K562 (cell line): Measurements from ENCODE around the gene AGT. TPM values are rescaled to one million over a fixed set of nuclear protein-coding genes. Genes with fewer than 3 reads are reported as not detected.
A peak's percentile ranks its signal among the peaks of the same experiment; 100 is the strongest.

Experiments used
- BHLHE40 ChIP-seq: IDR thresholded peaks from 2 replicates; pipeline ENCODE4 v1.6.1; 2011; ENCODE audit warnings: low read length, improper control_type of control experiment
- ERF ChIP-seq: fragments of 450-650 bp; formaldehyde crosslinking; IDR thresholded peaks from 2 replicates; pipeline ENCODE4 v1.4.0; 2020; ENCODE audit warnings: mild to moderate bottlenecking, mixed read lengths
- FIP1L1 ChIP-seq: fragments of 200-400 bp; formaldehyde crosslinking; IDR thresholded peaks from 2 replicates; pipeline ENCODE4 v1.6.1; 2018; ENCODE audit warnings: mild to moderate bottlenecking, low read depth, low read length; ENCODE audit not compliant: poor library complexity, severe bottlenecking
- HNRNPK ChIP-seq: fragments of 200-400 bp; formaldehyde crosslinking; IDR thresholded peaks from one replicate; pipeline ENCODE4 v1.6.1; 2018; ENCODE audit warnings: mild to moderate bottlenecking, low read depth, low read length; ENCODE audit not compliant: poor library complexity, severe bottlenecking
- MEIS2 ChIP-seq: fragments of 450-650 bp; IDR thresholded peaks from 2 replicates; pipeline ENCODE4 v1.6.1; 2014; ENCODE audit warnings: mild to moderate bottlenecking; ENCODE audit not compliant: partially characterized antibody
- MTA1 ChIP-seq: fragments of 450-650 bp; IDR thresholded peaks from 2 replicates; pipeline ENCODE4 v1.6.1; 2017; ENCODE audit warnings: borderline replicate concordance
- NCOR1 ChIP-seq: fragments of 450-650 bp; IDR thresholded peaks from 2 replicates; pipeline ENCODE4 v1.6.1; 2016; ENCODE audit warnings: mild to moderate bottlenecking, moderate library complexity
- NR2F6 ChIP-seq: fragments of 450-650 bp; formaldehyde crosslinking; IDR thresholded peaks from 2 replicates; pipeline ENCODE4 v1.4.0; 2020; ENCODE audit warnings: mild to moderate bottlenecking
- POLR2AphosphoS5 ChIP-seq: IDR thresholded peaks from 2 replicates; pipeline ENCODE4 v1.6.1; 2011; ENCODE audit warnings: mild to moderate bottlenecking, low read depth, low read length, moderate library complexity; ENCODE audit not compliant: control insufficient read depth, insufficient read depth
- PTBP1 ChIP-seq: fragments of 200-400 bp; formaldehyde crosslinking; IDR thresholded peaks from 2 replicates; pipeline ENCODE4 v1.6.1; 2017; ENCODE audit warnings: low read depth, low read length
- SMAD4 ChIP-seq: fragments of 250-450 bp; sonication (Bioruptor Pico); conservative IDR thresholded peaks from 2 replicates; pipeline ENCODE4 v1.8.0; 2021; ENCODE audit warnings: inconsistent platforms, mild to moderate bottlenecking, moderate library complexity
- TAF9B ChIP-seq: fragments of 450-650 bp; IDR thresholded peaks from 2 replicates; pipeline ENCODE4 v1.6.1; 2018; ENCODE audit warnings: mild to moderate bottlenecking; ENCODE audit not compliant: partially characterized antibody
- TAL1 ChIP-seq: fragments of 450-650 bp; IDR thresholded peaks from 2 replicates; pipeline ENCODE4 v1.6.1; 2016; ENCODE audit warnings: mild to moderate bottlenecking
- ZNF584 ChIP-seq: fragments of 200-800 bp; sonication (Bioruptor generic); IDR thresholded peaks from 2 replicates; pipeline ENCODE4 v1.6.1; 2016; ENCODE audit warnings: low read depth, mild to moderate bottlenecking, missing genetic modification characterization, missing compliant biosample characterization
- ZNF699 ChIP-seq: fragments of 250-450 bp; sonication (Bioruptor Pico); IDR thresholded peaks from 2 replicates; pipeline ENCODE4 v1.8.0; 2021; ENCODE audit warnings: mild to moderate bottlenecking, moderate library complexity; ENCODE audit not compliant: insufficient replicate concordance
- ZSCAN32 ChIP-seq: fragments of 450-650 bp; formaldehyde crosslinking; IDR thresholded peaks from 2 replicates; pipeline ENCODE4 v1.4.0; 2020; ENCODE audit warnings: mild to moderate bottlenecking, moderate library complexity
- polyA plus RNA-seq, 8 experiments: library from polyadenylated mRNA; depleted of rRNA in 4 of 8; stranded (reverse) in 5 of 8; unstranded in 3 of 8; fragments of >200 nt; fragmentation: Nextera tagmentation in 2 of 8; fragmentation: Illumina TruSeq in 1 of 8; extraction: Ambion mirVana in 2 of 8; extraction: Trizol in 1 of 8; gene quantifications; 2 replicates each; pipeline versions ENCODE4 v1.2.1 to v1.2.3, GENCODE V29; 2011 to 2014; ENCODE audit warnings: inconsistent platforms in 1 of 8, missing spikeins in 1 of 8
- total RNA-seq, 7 experiments: library from RNA; depleted of rRNA in 6 of 7; stranded (reverse); fragments of >200 nt in 6 of 7; fragmentation: Illumina TruSeq in 2 of 7; extraction: Trizol in 2 of 7; gene quantifications; 2 replicates each; pipeline versions ENCODE4 v1.2.1 to v1.2.3, GENCODE V29; 2011 to 2021; ENCODE audit warnings: low replicate concordance in 1 of 7
- TF ChIP-seq, protein P1 (sequence below), 2 experiments: fragments of 450-650 bp; IDR thresholded peaks; 2 replicates each; pipeline ENCODE4 v1.6.1; 2016
- TF ChIP-seq, protein P2 (sequence below), 2 experiments: IDR thresholded peaks in 1 of 2; conservative IDR thresholded peaks in 1 of 2; 2 replicates each; pipeline ENCODE4 v1.6.1; 2016; ENCODE audit warnings: low read depth in 2 of 2, mild to moderate bottlenecking in 1 of 2, missing compliant biosample characterization in 1 of 2, missing genetic modification characterization in 1 of 2, moderate library complexity in 1 of 2
- TF ChIP-seq, protein P3 (sequence below): fragments of 250-450 bp; sonication (Bioruptor Pico); IDR thresholded peaks from 2 replicates; pipeline ENCODE4 v1.5.0; 2021; ENCODE audit warnings: mild to moderate bottlenecking, borderline replicate concordance
- TF ChIP-seq, protein P4 (sequence below): sonication (generic); formaldehyde crosslinking; IDR thresholded peaks from 2 replicates; pipeline ENCODE4 v1.8.1; 2022; ENCODE audit warnings: missing genetic modification reagents

The AGT gene
- total and polyA plus RNA-seq, 9 of the 15 experiments (the other 6 are each of a cell fraction or from before 2014, with no cell fraction given), result 0.40 TPM; not detected in 8

GRCh38 chr1:230758709-230759368 is 44.9 kb upstream of the AGT start (continued):
- TF ChIP-seq POLR2AphosphoS5 (no peak), NR2F6 (CRISPR knock-in tag) (no peak), TAF9B (no peak), MTA1 (no peak), PTBP1 (no peak), FIP1L1 (no peak), MEIS2 (peak; percentile 23), TAL1 (peak; percentile 42; the same call in 1 of the 2 replicates), ZNF584 (CRISPR knock-in tag) (no peak), NCOR1 (peak; percentile 29; the same call in 1 of the 2 replicates), ZNF699 (CRISPR knock-in tag) (no peak), HNRNPK (no peak), SMAD4 (CRISPR knock-in tag) (no peak), ZSCAN32 (CRISPR knock-in tag) (no peak), ERF (no peak), BHLHE40 (no peak)
- TF ChIP-seq, protein P1, sequence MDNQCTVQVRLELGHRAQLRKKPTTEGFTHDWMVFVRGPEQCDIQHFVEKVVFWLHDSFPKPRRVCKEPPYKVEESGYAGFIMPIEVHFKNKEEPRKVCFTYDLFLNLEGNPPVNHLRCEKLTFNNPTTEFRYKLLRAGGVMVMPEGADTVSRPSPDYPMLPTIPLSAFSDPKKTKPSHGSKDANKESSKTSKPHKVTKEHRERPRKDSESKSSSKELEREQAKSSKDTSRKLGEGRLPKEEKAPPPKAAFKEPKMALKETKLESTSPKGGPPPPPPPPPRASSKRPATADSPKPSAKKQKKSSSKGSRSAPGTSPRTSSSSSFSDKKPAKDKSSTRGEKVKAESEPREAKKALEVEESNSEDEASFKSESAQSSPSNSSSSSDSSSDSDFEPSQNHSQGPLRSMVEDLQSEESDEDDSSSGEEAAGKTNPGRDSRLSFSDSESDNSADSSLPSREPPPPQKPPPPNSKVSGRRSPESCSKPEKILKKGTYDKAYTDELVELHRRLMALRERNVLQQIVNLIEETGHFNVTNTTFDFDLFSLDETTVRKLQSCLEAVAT (IDR thresholded peaks at IDR 0.05), result no peak
- TF ChIP-seq, protein P2, sequence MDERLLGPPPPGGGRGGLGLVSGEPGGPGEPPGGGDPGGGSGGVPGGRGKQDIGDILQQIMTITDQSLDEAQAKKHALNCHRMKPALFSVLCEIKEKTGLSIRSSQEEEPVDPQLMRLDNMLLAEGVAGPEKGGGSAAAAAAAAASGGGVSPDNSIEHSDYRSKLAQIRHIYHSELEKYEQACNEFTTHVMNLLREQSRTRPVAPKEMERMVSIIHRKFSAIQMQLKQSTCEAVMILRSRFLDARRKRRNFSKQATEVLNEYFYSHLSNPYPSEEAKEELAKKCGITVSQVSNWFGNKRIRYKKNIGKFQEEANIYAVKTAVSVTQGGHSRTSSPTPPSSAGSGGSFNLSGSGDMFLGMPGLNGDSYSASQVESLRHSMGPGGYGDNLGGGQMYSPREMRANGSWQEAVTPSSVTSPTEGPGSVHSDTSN (CRISPR knock-in tag; IDR thresholded peaks at IDR 0.05; ENCODE audit: low read depth), result no peak
- TF ChIP-seq, protein P2 (tag; conservative IDR thresholded peaks at IDR 0.05; ENCODE audit: low read depth), result no peak
- TF ChIP-seq, protein P3, sequence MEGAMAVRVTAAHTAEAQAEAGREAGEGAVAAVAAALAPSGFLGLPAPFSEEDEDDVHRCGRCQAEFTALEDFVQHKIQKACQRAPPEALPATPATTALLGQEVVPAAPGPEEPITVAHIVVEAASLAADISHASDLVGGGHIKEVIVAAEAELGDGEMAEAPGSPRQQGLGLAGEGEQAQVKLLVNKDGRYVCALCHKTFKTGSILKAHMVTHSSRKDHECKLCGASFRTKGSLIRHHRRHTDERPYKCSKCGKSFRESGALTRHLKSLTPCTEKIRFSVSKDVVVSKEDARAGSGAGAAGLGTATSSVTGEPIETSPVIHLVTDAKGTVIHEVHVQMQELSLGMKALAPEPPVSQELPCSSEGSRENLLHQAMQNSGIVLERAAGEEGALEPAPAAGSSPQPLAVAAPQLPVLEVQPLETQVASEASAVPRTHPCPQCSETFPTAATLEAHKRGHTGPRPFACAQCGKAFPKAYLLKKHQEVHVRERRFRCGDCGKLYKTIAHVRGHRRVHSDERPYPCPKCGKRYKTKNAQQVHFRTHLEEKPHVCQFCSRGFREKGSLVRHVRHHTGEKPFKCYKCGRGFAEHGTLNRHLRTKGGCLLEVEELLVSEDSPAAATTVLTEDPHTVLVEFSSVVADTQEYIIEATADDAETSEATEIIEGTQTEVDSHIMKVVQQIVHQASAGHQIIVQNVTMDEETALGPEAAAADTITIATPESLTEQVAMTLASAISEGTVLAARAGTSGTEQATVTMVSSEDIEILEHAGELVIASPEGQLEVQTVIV (CRISPR knock-in tag), result no peak
- TF ChIP-seq, protein P4, sequence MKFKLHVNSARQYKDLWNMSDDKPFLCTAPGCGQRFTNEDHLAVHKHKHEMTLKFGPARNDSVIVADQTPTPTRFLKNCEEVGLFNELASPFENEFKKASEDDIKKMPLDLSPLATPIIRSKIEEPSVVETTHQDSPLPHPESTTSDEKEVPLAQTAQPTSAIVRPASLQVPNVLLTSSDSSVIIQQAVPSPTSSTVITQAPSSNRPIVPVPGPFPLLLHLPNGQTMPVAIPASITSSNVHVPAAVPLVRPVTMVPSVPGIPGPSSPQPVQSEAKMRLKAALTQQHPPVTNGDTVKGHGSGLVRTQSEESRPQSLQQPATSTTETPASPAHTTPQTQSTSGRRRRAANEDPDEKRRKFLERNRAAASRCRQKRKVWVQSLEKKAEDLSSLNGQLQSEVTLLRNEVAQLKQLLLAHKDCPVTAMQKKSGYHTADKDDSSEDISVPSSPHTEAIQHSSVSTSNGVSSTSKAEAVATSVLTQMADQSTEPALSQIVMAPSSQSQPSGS (CRISPR knock-in tag), result no peak
